HG02571 (cell line): ENCODE results near the gene DCC.

ENCODE experiments used
- ATAC-seq: cut with Tn5 transposase; IDR thresholded peaks from one replicate; pipeline ENCODE4 v1.9.1; 2021; ENCODE audit warnings: mild to moderate bottlenecking, moderate library complexity; ENCODE audit not compliant: unreplicated experiment

DCC gene

GRCh38 chr18:52422985-52423601, 83.1 kb downstream of the DCC start:
- no peak for ATAC-seq

DNA sequence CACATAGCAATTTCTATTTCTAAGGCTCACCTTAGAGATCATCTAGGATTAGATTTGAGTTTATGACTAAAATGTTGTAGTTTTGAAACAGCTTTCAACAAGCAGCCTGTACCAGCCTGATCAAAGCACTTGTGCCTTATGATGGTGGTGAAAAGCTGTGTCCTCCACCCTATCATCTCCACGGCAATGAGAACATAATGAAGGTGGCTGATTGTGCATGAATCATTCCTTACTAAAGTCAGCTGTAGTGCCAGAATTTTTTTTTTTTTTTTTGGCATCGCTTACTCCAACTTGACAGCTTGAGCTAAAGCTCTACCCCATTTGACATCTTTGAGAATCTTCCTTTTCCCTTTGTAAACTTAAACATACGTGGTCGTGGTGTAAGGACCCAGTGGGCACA, 86.0 kb downstream of the DCC start:
- no peak for ATAC-seq

DNA sequence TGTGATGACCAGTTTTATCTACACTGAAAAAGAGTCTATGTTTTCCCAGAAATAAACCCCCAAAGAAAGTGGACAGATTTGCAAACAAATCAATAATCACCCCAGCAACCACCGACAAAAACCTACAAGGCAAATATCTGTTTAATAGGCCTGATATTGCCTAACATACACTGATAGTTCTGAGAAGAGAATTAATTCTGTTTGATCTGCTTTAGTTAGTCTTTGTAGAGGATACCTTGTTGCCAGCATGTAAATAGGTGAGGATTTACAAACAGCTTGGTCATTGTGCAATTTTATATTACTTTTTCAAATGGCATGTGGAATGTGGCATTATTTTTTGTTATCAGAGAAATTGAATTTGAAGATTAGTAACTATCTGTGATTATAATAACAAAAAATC, 86.5 kb downstream of the DCC start:
- no peak for ATAC-seq

GRCh38 chr18:52427521-52428175, 87.7 kb downstream of the DCC start:
- no peak for ATAC-seq

GRCh38 chr18:52431683-52432082, 91.7 kb downstream of the DCC start:
- ATAC-seq: no peak

DNA sequence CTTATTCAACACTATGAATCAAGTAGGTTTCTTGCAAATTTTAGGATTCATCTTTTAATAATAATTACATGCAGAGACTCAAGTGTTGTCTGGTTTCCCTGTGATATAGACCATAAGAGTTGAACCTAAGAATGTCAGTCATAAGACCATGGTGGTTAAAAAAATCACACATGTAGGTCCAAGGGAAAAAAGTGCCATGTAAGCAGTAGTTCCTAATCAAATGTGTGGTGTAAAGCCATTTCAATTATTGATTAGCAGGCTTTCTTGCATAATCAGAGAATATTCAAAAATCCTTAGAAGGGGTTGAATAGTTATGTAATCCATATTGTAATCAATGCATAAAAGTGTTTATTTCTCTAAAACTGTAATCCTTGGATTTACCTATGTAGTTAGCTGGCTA, 93.8 kb downstream of the DCC start:
- no peak for ATAC-seq

DNA sequence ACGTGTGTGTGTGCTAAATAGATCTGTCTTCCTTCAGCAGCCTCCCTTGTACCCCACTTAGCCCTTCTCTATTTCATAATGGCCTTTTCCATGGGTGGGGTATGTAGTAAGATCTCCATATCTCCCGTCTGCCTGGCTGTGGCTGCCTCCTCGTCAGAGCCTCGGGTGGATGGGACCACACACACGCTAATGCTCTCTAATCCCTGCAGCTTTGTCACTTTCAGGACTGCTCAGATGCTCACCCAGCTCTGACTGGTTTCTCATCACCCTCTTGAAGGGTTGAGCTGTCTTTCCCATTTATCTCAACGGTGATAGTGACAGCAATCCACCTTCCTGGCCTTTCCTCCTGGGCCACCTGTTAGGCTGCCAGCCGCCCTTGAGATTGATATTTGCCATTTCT, 95.3 kb downstream of the DCC start:
- no peak for ATAC-seq

DNA sequence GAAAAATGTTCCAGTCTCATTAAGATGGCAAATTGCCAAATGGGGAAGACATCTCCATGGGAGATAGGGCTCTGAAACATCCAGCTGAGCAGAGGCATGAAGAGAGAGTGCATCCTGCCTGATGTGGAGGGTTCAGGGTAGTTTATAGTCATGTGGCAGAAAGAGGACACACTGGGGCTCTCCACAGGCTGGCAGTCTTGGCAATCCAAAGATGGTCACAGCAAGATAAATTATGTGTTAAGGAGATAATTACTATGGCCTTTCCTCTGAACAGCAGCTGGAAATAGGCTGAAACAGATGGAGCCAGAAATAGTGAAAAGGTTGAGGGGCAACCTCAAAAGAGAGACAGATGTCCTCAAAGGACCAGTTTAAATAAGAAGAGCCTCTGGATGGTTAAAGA, 97.2 kb downstream of the DCC start:
- ATAC-seq: no peak

GRCh38 chr18:52439457-52439856, 99.5 kb downstream of the DCC start:
- no peak for ATAC-seq

DNA sequence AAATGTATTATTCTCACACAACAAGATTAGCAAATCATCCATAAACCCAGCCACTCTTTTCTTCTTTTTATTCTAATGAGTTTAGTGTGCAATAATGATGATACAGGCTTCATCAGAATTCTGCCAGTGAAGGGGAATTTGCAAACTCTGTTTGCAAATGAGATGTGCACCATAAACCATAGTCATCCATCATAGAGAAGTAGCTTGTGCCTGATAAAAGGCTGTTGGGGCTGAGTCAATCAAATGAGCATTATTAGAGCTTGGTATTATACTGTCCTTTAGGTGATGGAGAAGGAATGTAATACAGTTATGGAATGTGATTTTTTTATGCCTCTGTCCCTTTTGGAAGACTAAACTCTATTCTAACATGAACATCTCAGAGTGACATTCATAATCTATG, 101.8 kb downstream of the DCC start:
- ATAC-seq: no peak

GRCh38 chr18:52442686-52443085, 102.7 kb downstream of the DCC start:
- no peak for ATAC-seq

DNA sequence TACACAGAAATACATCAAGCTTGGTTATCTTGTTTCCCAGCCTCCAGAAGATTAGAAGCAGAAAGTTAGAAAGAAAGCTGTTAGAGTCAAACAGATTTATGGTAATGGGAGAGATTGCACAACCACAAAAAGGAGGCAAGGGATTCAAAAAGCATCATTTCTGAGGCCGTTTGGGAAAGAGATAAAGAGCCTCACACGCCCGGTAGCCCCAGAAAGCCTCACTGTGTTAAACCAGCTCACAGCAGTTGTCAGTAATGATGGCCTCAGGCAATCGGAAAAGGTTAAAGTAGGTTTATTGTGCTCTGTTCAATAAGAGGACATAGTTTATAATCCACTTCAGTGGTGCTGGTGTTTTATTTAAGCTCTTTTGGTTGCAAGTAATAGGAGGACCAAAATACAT, 111.3 kb downstream of the DCC start:
- ATAC-seq: no peak

DNA sequence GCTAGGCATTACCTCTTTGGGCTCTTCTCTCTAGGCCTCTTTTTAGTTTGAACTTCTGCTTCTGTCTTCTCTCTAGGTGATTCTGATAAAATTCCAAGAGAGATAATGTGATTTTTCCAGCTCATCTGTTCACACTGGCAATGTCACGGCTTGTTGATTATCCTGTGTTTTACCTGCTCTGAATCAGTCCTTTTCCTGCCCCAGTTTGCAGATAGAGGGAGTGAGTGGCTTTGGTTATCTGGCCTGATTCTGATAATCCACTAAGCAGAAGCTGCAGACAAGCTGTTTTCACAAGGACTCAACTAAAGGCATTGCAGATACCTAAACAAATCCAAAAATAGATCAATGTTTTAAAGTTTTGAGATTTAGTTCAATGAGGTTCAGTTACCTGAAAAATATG, 111.9 kb downstream of the DCC start:
- no peak for ATAC-seq

DNA sequence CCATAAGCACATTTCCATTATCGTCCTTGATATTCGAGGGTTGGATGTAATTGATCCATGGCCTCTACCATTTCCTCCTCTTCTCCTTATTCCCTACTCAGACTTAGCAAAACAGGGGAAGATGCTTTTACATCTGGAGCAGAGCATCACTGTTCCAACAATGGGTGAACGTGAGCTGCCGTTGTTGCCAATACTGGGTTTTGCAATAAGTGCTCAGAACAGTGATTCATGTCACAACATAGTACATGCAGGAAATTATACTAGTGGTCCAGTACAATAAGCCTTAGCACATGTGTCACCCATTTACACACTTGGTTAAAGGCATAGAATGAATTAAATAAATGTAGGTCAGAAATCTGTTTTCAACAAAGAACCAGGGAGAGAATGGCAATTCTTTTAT, 112.4 kb downstream of the DCC start:
- ATAC-seq: no peak

DNA sequence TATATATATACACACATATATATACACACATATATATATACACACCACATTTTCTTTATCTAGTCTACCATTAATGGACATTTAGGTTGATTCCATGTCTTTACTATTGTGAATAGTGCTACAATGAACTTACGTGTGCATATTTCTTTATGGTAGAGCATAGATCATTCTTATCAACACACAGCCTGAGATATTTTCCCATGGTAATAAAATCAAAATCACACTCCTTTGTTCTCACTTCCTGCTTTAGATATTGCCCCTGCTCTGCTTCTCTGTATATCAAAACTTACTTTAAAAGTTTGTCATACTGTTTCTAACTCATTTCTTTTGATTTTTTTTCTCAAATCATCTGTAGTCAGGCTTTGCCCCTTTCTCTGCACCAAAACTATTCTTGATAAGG, 119.9 kb downstream of the DCC start:
- no peak for ATAC-seq

GRCh38 chr18:52462853-52463252, 122.9 kb downstream of the DCC start:
- ATAC-seq: no peak

- ATAC-seq: no peak
Measured at GRCh38 chr18:52465391-52465790, 125.4 kb downstream of the DCC start.

- ATAC-seq: no peak
Measured at GRCh38 chr18:52468496-52468895, 128.5 kb downstream of the DCC start.

DNA sequence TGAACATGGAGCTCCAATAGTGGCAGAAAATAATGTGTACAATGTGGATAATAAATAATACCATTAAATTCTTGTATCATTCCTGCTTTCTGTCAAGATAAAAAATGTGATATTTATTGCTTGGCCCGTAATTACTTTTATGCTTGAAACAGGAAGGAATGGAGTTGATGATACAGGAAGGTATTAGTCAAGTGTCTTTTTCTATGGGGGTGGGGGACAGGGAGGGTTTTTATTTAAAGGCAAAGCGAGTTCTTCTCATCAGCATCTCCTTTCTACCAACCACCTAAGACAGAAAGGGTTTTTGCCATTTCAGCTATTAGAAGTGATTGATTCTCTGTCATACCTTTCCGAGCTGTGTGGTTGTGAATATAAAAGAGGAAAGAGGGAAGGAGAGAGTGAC, 135.3 kb downstream of the DCC start:
- ATAC-seq: no peak

- ATAC-seq: no peak
Measured at GRCh38 chr18:52481116-52481515, 141.1 kb downstream of the DCC start.

- no peak for ATAC-seq
Measured at GRCh38 chr18:52484977-52485376, 145.0 kb downstream of the DCC start.

GRCh38 chr18:52486052-52486451, 146.1 kb downstream of the DCC start:
- ATAC-seq: no peak
